SW 1271 (cell line): Measurements from ENCODE around the gene ABCC9.

Experiments
- DNase-seq, 2 experiments: peaks; one replicate each; lab custom pipeline; 2025; lab: John Stamatoyannopoulos, UW

Gene ABCC9

DNA sequence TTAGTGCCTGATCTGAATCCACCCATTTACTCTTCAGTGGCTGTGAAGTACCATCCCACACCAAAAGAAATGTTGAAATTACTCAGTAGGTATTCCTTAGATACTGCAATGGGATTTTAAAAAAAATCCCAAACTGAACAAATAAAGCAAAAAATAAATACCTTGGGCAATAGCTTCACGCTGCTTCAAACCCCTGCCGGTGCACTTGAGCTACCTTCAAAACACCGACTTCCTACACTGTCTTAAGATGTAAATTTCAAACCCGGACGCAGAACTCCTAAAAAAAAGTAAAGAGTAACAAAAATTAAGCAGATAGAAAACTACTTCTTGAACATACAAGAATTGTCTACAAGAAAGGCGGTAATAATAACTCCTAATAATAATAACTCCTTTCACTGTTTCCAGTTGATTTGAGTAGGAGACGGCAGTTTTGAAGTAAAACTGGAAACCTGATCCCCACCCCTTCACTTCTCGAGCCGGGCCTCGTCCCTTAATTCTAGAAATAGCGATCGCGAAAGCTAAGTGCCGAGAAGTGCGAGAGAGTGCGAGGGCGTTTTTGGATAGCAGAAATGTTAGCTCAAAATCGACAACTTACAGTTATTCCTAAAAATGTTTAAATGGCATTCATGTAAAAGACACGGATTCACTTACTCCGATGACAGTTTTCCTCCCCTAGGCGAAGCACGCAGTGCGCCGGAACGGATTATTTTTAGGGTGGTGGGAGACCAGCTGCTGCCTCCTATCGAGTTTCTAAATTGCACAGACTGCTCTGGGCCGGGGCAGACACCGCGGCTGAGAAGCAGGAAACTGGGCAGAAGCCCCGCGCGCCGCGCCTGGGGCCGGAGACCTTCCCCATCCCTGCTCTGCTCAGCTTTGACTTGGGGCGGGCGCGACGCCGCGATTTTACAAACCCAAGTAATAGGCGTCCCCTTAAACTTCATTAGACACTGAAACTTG is at the start of gene ABCC9:
ABCC9 (minus strand) TSS at position 878 of the 957 bp plus-strand sequence. CDS start 4,752 bp downstream, outside the sequence.
- DNase-seq, result no peak

DNA sequence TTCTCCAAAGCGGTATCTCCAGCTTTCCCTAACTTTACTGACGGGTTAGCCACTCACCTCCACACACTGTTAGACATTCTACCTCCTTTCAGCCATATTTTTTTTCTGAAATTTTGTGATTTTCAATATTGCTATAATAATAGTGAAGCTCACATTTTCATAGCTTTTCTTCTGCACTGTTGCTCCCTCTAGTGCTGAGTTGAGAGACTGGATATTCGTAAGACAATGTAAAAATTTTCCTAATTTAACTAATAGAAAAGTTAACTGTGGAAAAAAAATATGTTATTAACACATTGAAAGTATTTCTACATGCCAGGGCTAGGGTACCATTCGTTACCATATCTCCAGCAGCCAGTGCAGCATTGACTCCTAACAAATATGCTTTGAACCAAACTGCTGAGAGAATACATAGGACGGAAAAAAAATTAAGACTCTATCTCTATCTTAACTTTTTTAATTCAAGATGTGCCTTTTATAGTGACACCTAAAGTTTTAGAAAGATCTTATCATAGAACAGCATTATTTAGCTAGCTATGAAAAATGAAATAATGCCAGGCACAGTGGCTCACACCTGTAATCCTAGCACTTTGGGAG is 48.7 kb upstream of the ABCC9 start:
- peak in 1 of 2 experiments; percentile 46 for DNase-seq

DNA sequence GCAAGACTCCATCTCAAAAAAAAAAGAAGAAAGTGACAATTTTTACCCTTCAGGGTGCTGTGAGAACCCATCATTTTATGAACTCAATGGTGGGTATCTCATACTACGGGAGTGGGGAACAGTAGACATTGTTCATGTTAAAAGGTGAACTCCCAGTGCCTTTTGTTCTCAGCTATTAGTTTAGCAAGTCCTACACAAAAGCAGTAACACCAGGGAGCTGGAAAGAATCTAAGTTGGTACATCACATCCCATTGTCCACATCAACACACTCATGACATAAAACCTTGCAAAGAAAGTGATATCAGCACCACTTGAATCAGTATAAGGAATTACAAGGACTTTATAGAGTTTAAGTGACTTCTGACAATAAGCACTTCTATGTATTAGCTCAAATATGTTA is 47.4 kb upstream of the ABCC9 start:
- no peak for DNase-seq

DNA sequence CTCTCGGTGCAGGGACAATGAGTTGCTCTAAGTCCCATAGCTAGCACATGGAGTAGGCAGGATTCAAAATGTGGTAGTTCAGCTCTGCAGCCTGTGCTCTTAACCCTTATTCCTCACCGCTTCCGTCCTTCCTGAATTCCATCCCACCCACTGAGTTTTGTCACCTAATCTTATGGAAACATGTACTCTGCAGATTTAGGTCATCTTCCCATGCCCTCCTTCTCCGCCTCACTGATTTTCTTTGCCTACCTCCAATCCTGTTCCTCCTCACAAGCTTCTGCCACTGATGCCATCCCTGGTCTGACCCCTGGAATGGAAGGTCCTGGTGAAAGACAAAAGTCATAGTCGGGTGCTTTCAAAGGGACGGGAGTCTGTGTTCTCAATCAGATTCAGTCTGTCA is 46.5 kb upstream of the ABCC9 start:
- DNase-seq, result no peak

DNA sequence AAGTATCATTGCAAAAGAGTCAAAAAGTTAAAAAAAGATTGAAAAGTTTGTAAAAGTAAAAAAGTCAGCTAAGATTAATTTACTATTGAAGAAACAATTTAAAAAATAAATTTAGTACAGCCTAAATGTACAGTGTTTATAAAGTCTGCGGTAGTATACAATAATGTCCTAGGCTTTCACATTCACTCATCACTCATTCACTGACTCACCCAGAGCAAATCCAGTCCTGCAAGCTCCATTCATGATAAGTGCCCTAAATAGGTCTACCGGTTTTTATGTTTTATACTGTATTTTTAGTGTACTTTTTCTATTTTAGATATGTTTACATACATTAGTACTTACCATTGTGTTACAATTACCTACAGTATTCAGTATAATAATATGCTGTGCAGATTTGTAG is 43.9 kb upstream of the ABCC9 start:
- DNase-seq, result no peak

DNA sequence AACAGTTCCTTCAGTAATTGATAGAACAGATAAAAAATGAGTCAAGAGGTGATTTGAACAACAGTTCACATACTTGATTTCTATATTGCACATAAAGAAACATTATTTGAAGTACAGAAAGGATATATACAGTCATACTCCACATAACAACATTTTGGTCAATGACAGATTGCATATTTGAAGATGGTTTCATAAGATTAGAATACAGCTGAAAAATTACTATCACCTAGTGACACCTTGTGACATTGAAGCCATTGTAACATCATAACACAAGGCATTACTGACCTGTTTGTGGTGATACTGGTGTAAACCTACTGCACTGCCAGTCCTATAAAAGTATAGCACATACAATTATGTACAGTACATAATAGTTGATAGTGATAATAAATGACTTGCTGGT is 43.1 kb upstream of the ABCC9 start:
- no peak for DNase-seq

DNA sequence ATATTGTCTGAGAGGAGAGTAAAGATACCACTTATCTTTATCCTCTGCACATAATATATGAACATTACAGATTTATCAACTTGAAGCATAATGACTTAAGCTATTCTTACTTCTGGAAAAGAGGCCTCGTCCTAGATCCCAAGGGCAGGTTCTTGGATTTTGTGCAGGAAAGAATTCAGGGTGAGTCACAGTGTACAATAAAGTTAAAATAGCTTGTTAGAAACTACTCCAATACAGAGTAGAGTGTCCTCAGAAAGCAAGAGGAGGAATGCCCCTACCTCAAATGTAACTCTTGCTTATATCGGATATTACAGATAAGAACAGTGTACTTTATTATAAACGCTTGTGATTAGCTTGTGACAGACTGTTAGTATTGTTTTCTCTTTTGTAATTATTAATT is 41.9 kb upstream of the ABCC9 start:
- DNase-seq, result no peak

DNA sequence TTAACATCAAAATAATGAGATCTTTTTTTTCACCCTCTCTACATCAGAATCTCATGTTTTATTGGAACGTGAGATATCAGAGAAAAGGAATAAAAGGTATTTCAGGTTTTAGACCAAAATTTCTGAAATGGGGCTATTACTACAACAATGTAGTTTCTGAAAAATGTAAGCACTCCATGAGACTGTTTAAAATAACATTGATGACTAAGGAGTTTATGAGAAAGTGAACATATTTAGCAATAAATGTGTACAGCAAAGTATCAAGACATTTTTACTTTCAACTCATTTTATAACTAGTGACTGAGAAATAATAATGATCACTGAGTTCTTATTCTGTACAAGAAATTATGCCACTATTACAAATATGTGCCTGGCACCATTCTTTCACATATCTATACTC is 39.3 kb upstream of the ABCC9 start:
- DNase-seq, result no peak

DNA sequence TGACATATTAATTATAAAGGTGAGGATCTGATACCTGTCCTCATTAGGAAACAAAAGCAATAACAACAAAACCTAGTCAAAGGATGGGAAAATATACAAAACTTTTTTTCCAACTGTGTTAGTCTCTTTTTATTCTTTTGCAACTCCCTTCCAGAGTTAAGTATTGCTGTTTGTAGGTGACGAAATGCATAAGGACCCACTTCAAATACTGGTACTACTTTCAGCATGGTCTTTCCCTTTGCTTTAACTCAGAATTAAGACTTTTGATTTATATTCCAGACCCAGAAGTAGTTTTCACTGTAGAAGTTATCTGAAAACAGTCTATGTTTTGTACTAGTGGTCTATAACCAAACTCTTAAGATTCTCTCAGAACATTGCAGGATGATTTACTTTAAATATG is 34.1 kb upstream of the ABCC9 start:
- no peak for DNase-seq

DNA sequence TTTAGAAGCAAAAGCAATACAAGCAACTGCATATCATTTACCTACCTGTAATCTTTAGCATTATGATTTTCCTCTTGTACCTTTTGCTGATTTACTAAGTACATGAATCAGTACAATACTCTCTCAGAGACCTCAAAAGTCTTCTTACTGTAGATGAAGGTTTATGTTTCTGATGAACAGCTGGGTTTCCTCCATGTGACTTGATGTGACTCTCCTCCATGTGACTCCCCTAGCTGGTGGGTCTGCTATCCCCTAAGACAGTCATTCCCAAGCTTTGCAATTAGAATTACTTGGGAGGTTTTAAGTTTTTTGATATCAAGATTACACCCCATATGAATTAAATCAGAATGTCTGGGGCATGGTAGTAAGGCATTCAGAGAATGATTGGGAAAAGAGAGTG is 32.0 kb upstream of the ABCC9 start:
- no peak for DNase-seq

DNA sequence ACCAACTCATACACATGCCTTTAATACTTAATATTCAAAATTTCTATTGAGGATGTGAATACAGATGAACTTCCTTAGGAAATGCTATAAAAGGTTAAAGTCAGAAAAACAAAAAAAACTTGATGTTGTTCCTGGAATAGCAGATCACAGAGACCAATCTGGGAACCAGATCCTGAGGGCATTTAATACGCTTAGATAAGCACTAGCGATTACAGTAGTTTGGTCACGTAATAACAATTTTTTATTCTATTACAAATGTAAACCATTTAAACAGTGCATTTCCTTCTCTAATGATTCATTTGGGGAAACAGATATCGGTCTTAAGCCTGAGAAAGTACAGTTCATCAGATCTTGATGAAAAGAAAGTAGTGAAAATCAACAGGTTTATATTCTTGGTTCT is 30.8 kb upstream of the ABCC9 start:
- DNase-seq, result no peak

DNA sequence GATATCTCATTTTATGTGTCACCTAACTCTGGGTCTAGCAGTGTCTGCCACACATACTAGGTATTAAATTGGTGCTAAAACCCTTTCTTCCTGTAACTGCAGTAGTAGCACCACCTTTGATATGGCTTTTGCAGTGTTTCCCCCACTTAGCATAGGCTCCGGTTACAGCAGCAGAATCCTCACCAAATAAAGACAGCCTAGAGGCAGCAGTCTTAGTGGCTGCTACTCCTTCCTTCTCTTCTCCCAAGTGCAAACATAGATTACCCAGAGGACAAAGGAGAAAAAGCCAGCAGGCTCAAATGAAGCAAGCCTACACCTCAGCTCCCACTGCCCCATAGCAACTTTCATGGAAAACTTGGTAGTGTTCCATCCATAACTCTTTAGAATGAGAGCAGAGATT is 30.1 kb upstream of the ABCC9 start:
- no peak for DNase-seq

DNA sequence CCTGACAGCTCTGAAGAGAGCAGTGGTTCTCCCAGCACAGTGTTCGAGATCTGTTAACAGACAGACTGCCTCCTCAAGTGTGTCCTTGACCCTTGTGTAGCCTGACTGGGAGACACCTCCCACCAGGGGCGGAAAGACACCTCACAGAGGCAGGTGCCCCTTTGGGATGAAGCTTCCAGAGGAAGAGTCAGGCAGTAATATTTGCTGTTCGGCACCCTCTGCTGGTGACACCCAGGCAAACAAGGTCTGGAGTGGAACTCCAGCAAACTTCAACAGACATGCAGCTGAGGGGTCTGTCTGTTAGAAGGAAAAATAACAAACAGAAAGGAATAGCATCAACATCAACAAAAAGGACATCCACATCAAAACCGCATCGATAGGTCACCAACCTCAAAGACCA is 21.6 kb upstream of the ABCC9 start:
- DNase-seq, result no peak

DNA sequence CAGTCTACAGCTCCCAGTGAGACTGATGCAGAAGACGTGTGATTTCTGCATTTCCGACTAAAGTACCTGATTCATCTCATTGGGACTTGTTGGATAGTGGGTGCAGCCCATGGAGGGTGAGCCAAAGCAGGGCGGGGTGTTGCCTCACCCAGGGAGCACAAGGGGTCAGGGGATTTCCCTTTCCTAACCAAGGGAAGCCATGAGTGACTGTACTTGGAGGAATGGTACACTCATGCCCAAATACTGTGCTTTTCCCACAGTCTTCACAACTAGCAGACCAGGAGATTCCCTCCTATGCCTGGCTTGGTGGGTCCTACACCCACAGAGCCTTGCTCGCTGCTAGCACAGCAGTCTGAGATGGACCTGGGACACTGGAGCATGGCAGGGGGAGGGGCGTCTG is 21.0 kb upstream of the ABCC9 start:
- no peak for DNase-seq

DNA sequence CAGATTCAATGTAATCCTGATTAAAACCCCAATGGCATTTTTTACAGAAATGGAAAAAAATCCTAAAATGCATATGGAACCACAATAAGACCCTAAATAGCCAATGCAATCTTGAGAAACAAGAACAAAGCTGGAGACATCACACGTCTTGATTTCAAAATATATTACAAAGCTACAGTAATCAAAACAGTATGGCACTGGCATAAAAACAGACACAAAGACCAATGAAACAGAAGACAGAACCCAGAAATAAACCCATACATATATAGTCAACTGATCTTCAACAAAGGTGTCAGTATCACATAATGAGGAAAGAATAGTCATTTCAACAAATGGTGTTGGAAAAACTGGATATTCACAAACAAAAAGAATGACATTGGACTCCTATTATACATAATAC is 9.4 kb upstream of the ABCC9 start:
- no peak for DNase-seq

DNA sequence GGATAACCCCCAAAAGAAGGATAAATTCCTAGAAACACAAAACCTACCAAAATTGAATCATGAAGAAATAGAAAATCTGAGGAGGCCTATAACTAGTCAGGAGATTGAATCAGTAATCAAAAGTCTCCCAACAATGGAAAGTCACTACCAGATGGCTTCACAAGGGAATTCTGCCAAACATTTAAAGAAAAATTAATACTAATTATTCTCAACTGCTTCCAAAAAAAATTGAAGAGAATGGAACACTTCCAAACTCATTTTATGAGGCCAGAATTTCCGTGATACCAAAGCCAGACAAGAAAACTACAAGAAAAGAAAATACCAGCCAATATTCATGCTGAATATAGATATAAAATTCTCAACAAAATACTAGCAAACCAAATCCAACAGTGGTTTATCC is 7.8 kb upstream of the ABCC9 start:
- DNase-seq, result no peak

DNA sequence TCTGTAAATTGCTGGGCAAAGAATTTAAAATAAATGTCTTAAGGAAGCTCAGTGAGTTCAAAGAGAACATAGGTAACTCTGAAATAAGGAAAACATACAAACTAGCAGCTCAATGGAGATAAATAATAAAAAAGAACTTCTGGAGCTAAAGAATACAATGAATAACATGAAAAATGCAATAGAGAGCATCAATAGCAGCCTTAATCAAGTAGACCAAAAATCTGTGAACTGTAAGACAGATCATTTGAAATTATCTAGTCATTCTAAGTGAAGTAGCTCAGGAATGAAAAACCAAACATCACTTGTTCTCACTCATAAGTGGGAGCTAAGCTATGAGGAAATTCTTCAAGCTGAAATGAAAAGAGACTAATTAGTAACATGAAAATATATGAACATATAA is 5.8 kb upstream of the ABCC9 start:
- no peak for DNase-seq

DNA sequence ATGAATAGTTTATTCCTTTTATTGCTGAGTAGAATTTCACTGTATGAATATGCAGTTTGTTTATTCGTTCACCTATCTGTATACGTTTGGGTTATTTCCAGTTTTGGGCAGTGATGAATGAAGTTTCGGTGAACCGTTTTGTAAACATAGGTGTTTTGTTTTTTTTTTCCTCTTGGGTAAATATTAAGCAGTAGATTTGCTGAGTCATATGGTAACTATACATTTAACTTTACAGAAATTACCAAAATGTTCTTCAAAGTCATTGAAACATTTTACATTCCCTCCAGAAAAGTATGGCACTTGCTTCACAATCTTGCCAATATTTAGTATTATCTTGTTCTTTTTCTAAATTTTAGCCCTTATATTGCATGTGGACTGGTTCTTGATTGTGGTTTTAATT is 3.8 kb upstream of the ABCC9 start:
- DNase-seq, result no peak

DNA sequence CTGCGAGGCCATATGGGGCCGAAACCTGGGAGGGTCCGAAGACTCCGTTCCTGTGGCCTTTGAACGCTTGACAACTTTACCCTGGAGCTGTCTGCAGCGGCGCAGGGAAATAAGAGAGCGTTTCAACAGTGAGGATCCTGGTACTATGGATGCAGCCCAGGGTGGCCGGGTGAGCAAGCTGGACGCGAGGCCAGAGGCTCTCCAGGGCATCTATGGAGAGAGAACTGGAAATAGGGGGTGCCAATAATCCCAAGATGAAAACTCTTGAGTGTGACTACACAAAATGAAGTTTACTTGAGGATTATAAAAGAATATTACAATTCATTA is 1.1 kb upstream of the ABCC9 start:
- DNase-seq, result no peak

DNA sequence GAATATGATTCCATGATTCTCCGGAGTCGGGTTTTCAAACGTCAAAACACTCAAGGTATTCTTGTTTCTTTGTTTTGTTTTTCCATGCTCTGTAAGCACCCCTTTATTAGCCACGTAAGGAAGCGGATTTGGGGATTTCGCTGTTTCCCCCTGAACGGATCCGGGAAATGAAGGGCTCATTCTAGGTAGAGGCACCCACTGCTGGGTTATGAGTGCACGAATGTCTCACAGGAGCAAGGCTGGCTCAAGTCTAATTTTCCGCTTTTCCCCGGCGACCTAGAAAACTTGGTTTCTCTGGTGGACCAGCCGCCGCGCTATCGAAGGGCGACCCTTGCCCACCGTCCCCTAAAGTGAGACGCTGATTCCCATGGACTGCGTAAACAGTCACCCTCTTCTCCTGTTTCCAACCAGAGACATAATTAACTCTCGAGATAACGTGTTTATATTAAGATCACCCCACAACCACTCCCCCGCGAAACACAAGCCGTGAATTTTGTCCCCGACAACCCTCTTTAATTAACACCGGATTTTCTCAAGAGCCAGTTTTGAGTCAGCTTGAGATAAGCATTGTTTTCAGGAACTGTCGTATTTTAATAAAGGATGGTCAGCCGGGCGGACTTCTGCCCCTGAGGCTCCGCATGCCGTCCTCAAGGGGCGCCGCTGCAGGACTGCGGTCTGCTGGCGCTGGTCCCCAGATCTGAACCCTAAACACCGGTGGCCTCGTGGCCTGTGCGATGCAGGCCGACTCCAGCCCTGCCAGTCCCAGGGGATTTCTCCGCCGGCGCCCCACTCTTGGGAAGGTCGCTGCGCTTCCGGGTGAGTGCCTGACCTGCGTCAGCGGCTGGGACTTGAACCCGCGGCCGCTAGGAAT is 515 bp upstream of the ABCC9 start:
- no peak for DNase-seq

DNA sequence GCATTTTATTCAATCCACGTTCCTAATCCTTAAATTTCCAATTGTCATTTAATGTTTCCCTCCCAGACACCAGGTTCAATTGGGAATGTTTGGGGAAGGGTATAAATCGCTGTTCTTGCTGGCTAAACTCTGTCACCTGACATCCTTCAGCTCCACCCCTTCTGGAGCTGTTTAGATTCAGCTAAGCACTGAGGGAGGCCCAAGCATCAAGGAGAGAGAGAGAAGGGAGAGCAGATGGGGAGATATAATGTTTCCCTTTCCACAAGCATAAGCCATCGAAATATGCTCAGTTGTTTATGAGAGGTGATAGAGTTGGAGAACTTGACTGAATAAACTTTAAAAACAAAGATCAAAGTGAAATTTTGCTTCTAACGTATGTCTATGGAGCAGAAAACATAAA is 1.8 kb downstream of the ABCC9 start:
- DNase-seq, result no peak

DNA sequence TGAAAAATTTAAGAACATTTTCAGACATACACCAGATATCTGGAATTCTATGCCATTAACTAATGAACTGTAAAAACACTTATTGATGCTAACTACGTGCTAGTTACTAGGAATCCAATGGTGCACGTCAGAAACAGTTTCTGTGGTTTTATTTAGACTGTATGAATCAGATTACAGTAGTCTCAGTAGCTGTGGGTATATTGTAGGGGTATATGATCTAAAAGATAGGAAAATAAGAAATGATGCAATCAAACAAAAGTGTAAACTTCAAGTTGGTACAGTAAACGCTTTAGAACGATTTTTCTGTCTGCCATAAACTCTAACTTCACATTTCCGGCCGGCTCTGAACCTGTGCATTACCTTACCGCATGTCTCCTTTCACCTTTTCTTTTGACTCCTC is 2.3 kb downstream of the ABCC9 start:
- no peak for DNase-seq

DNA sequence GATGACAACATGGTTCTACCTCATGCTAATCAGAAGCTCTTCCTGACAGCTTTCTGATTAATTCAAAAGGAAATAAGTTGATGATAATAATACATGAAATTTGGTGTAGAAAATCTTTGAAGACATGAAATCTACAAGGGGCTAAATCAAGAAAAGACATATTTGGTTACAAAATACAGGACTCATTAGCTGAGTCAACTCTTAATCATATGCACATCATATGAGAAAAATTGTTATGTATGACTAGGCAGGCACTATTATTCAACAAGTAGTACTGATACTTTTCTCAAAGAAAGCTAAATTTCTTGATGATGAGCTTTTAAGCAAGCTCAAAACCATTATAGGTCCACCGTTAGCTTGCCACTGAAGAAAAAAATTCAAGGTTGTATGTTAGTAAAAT is 7.1 kb downstream of the ABCC9 start:
- DNase-seq, result no peak
